Measurements from ENCODE around the gene BRI3BP.

The BRI3BP gene

DNA sequence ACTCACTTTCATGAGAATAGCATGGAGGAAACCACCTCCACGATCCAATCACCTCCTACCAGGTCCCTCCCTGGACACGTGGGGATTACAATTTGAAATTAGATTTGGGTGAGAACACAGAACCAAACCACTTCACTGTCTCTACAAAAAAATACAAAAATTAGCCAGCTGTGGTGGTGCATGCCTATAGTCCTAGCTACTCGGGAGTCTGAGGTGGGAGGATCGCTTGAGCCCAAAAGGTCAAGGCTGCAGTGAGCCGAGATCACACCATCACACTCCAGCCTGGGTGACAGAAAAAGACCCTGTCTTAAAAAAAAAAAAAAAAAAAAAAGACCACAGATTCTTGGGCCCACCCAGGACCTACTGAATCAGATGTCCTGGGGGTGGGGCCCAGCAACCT is 28.3 kb downstream of the BRI3BP start:
- DNase-seq = no peak
- Mint-ChIP-seq H3K4me3 (no peak overlapping the region), H3K36me3 (ENCODE audit: low read depth) (peaks cover 65% of the 10 kb centered on the region), H3K9me3 (peaks cover 6% of the 10 kb centered on the region), H3K27ac (no peak overlapping the region), H3K27me3 (ENCODE audit: low read depth, poor library complexity) (no peaks in the 10 kb centered on the region), H3K4me1 (peaks cover 5% of the 10 kb centered on the region)
- TF ChIP-seq, protein P1, sequence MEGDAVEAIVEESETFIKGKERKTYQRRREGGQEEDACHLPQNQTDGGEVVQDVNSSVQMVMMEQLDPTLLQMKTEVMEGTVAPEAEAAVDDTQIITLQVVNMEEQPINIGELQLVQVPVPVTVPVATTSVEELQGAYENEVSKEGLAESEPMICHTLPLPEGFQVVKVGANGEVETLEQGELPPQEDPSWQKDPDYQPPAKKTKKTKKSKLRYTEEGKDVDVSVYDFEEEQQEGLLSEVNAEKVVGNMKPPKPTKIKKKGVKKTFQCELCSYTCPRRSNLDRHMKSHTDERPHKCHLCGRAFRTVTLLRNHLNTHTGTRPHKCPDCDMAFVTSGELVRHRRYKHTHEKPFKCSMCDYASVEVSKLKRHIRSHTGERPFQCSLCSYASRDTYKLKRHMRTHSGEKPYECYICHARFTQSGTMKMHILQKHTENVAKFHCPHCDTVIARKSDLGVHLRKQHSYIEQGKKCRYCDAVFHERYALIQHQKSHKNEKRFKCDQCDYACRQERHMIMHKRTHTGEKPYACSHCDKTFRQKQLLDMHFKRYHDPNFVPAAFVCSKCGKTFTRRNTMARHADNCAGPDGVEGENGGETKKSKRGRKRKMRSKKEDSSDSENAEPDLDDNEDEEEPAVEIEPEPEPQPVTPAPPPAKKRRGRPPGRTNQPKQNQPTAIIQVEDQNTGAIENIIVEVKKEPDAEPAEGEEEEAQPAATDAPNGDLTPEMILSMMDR (IDR thresholded peaks at IDR 0.05) = no peak

DNA sequence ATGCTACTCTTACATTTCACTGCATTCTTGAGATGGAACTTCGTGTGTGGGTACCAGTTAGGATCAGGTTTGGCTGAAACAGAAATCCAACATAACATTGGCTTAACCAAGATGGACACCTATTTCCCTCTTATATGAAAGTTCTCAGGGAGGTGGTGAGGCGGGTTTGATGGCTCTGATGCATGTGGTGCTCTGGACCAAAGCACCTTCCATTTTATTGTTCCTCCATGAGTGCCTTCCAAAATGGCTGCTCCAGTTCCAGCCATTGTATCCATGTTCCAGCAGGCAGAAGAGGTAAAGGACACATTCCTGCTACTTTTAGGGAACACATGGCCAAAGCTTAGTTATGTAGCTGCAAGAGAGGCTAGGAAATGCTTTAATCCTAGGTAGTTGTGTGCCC is 29.6 kb downstream of the BRI3BP start:
- peaks cover 6% of the 10 kb centered on the region for H3K9me3 Mint-ChIP-seq
- no peak overlapping the region for H3K4me3 Mint-ChIP-seq
- TF ChIP-seq, protein P1 (IDR thresholded peaks at IDR 0.05) = no peak
- H3K4me1 Mint-ChIP-seq = peaks cover 5% of the 10 kb centered on the region
- H3K36me3 Mint-ChIP-seq (ENCODE audit: low read depth) = peaks cover 67% of the 10 kb centered on the region
- DNase-seq = no peak
- H3K27me3 Mint-ChIP-seq (ENCODE audit: low read depth, poor library complexity) = no peaks in the 10 kb centered on the region
- no peak overlapping the region for H3K27ac Mint-ChIP-seq

DNA sequence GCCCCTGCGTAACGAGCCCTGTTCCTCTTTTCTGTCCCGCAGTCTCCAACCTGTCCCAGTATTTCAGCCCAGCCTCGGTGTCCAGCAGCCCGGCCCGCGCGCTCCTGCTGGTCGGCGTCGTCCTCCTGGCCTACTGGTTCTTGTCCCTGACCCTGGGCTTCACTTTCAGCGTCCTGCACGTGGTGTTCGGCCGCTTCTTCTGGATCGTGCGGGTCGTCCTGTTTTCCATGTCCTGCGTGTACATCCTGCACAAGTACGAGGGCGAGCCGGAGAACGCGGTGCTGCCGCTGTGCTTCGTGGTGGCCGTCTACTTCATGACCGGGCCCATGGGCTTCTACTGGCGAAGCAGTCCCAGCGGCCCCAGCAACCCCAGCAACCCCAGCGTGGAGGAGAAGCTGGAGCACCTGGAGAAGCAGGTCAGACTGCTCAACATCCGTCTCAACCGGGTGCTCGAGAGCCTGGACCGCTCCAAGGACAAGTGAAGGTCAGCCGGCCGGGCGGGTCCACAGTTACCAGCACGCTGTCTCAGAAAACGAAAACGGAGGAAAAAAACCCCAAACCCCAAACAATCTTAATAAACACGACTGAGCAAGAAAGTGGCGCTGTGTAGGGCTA is 31.6 kb downstream of the BRI3BP start:
- H3K27me3 Mint-ChIP-seq (ENCODE audit: low read depth, poor library complexity) = no peaks in the 10 kb centered on the region
- TF ChIP-seq, protein P1 (IDR thresholded peaks at IDR 0.05) = no peak
- no peak overlapping the region for H3K4me3 Mint-ChIP-seq
- peak overlapping the region; percentile 11 for H3K27ac Mint-ChIP-seq
- H3K4me1 Mint-ChIP-seq = peaks cover 12% of the 10 kb centered on the region
- DNase-seq = no peak
- peaks cover 6% of the 10 kb centered on the region for H3K9me3 Mint-ChIP-seq
- peaks cover 62% of the 10 kb centered on the region for H3K36me3 Mint-ChIP-seq (ENCODE audit: low read depth)

DNA sequence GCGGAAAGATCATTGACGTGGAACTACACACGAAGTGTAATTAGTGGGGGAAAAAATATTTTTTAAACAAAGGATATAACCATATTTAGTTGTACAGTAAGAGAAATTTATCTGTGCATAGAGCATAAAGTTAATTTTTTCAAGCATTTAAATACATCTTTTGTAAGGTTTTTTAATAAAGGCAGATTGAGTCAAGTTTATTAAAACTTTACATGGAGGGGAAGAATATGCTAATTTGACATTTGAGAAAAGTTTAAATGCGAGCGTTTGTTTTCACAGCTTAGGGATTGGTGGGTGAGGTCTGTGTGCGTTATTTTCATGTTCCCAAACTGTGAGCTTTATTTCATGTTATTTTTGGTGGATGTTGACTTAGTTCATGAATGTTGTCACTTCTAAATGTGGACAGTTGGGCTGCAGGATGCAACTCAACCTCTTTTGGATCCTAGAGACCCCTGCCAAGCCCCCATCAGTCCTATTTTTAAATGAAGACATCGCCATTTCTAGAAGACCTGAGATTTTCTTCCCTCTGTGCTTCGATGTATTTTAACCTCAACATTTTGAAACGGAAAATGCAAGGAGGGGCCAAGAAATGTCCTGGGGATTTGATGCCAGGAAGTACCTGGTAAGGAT is 32.3 kb downstream of the BRI3BP start:
- Mint-ChIP-seq H3K36me3 (ENCODE audit: low read depth) (peaks cover 62% of the 10 kb centered on the region), H3K27me3 (ENCODE audit: low read depth, poor library complexity) (no peaks in the 10 kb centered on the region), H3K9me3 (peaks cover 6% of the 10 kb centered on the region), H3K27ac (peak overlapping the region; percentile 11), H3K4me1 (peaks cover 13% of the 10 kb centered on the region), H3K4me3 (no peak overlapping the region)
- TF ChIP-seq, protein P1 (IDR thresholded peaks at IDR 0.05) = no peak
- no peak for DNase-seq

DNA sequence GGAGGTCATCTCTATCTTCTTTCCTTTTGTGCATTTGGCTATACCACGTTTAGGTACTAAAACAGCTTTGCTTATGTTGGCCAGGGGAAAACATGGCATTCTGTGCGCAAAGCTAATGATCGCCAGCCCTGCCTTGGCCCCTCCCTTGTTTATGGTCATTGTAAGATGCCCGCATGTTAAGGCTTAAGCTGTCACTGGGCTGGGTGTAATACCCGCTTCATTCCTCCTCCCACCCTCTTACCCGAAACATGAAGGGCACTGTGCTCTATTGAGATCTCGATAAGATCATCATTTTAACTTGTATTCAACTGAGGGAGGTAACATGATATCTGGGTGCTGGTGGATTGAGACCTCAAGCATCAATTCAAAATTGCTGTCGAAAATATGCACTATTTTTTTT is 34.7 kb downstream of the BRI3BP start:
- Mint-ChIP-seq H3K9me3 (peaks cover 1% of the 10 kb centered on the region), H3K27me3 (ENCODE audit: low read depth, poor library complexity) (no peaks in the 10 kb centered on the region), H3K27ac (no peak overlapping the region), H3K4me1 (peaks cover 18% of the 10 kb centered on the region), H3K4me3 (no peak overlapping the region), H3K36me3 (ENCODE audit: low read depth) (peaks cover 39% of the 10 kb centered on the region)
- TF ChIP-seq, protein P1 (IDR thresholded peaks at IDR 0.05) = no peak
- no peak for DNase-seq

Measured in nephron progenitor cell (in vitro differentiated cells).